Epidermal melanocyte (primary cell): ENCODE results near the gene EDAR.

Source experiments
- DNase-seq: peaks from one replicate; pipeline ENCODE4 v3.0.0; 2011; ENCODE audit warnings: low spot score; ENCODE audit not compliant: insufficient read length

Gene EDAR

GRCh38 chr2:108909275-108909823, 79.7 kb downstream of the EDAR start:
- no peak for DNase-seq

GRCh38 chr2:108908713-108909070, 80.3 kb downstream of the EDAR start:
- DNase-seq = no peak

- DNase-seq = no peak
Measured at GRCh38 chr2:108907822-108908712, 81.0 kb downstream of the EDAR start.

- DNase-seq = no peak
Measured at GRCh38 chr2:108906403-108907077, 82.5 kb downstream of the EDAR start.

GRCh38 chr2:108905906-108906305, 83.1 kb downstream of the EDAR start:
- DNase-seq = no peak

- DNase-seq = no peak
Measured at GRCh38 chr2:108905176-108905575, 83.8 kb downstream of the EDAR start.

- no peak for DNase-seq
Measured at GRCh38 chr2:108904680-108905079, 84.3 kb downstream of the EDAR start.

- DNase-seq = no peak
Measured at GRCh38 chr2:108898315-108899082, 90.5 kb downstream of the EDAR start.

GRCh38 chr2:108896741-108897140, 92.3 kb downstream of the EDAR start:
- DNase-seq = no peak

GRCh38 chr2:108895188-108895587, 93.8 kb downstream of the EDAR start:
- DNase-seq = no peak

- no peak for DNase-seq
Measured at GRCh38 chr2:108894766-108895165, 94.3 kb downstream of the EDAR start.

- DNase-seq = no peak
Measured at GRCh38 chr2:108893277-108893676, 95.7 kb downstream of the EDAR start.

- DNase-seq = no peak
Measured at GRCh38 chr2:108889907-108890306, 99.1 kb downstream of the EDAR start.

- no peak for DNase-seq
Measured at GRCh38 chr2:108884619-108885018, 104.4 kb downstream of the EDAR start.

- DNase-seq = no peak
Measured at GRCh38 chr2:108878276-108878675, 110.7 kb downstream of the EDAR start.

- no peak for DNase-seq
Measured at GRCh38 chr2:108877506-108877905, 111.5 kb downstream of the EDAR start.

GRCh38 chr2:108870069-108870644, 118.9 kb downstream of the EDAR start:
- DNase-seq = no peak

- DNase-seq = no peak
Measured at GRCh38 chr2:108869542-108869941, 119.5 kb downstream of the EDAR start.

- no peak for DNase-seq
Measured at GRCh38 chr2:108868911-108869310, 120.1 kb downstream of the EDAR start.

- DNase-seq = no peak
Measured at GRCh38 chr2:108866041-108866440, 123.0 kb downstream of the EDAR start.

GRCh38 chr2:108858894-108859293, 130.1 kb downstream of the EDAR start:
- no peak for DNase-seq
